MM.1S (cell line): Measurements from ENCODE around the gene SPI1.

Experiments used
- CTCF ChIP-seq: fragments of 300-600 bp; sonication (generic); IDR thresholded peaks from 2 replicates; pipeline ENCODE4 v1.5.1; 2016; ENCODE audit warnings: antibody characterized with exemption, low read length, mixed read lengths
- EZH2 ChIP-seq: fragments of 300-600 bp; sonication (generic); optimal IDR thresholded peaks from 2 replicates; pipeline ENCODE3; 2017; ENCODE audit warnings: low read depth, mild to moderate bottlenecking, antibody characterized with exemption, low read length, mixed read lengths
- EZH2phosphoT487 ChIP-seq: fragments of 300-600 bp; sonication (generic); IDR thresholded peaks from 2 replicates; pipeline ENCODE4 v1.6.1; 2018; ENCODE audit warnings: antibody characterized with exemption, low read length

GRCh38 chr11:47327025-47327424 lies 51.3 kb downstream of the SPI1 start:
- no peak for TF ChIP-seq CTCF
- TF ChIP-seq EZH2phosphoT487, result no peak
- TF ChIP-seq EZH2, result no peak
